Stimulated activated CD8-positive, alpha-beta memory T cell treated with anti-CD3 and anti-CD28 coated beads, Interleukin-7, amount 100 ng/mL, for 48 hours (primary cell): ENCODE results near the gene CHRNB1.
"Not testable (repeated sequence)": the region's sequence is repeated elsewhere in the genome, so short reads cannot be mapped to it uniquely, and the experiment has no call there.

Experiments
- DNase-seq, 2 donors: peaks; one replicate each; pipeline ENCODE4 v3.0.0-alpha.2; 2020; ENCODE audit warnings: low read depth in 1 of 2; ENCODE audit errors: extremely low read depth in 1 of 2

CHRNB1 gene

DNA sequence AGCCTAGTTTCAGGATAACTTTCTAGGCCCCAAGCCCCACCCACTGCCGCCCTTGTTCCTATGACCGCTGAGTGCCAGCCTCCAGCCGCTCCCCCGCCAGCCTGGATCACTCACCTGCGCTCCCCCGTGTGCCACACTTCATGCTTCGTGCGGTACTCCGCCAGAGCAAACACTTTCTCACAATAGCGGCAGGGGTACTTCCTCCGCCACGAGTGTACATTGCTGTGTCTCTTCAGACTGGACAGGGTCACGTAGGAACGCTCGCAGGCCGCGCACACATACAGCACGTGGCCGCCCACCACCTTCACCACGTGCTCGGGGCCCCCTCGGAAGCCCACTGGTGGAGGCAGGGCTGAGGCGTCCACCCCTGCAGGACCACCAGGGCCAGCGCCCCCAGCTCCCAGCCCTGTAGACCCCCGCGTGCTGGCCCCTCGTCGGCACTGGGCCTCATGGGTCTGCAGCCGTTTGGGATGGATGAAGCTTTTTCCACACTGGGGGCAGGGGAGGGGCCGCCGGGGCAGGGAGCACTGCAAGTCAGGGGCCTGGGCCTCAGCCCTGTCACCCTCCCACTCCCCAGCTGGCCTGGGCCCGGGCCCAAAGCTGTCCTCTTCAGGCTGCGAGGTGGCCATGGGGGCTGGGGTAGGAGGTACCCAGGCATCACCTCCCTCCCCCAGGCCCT is 20.9 kb downstream of the CHRNB1 start:
- no peak for DNase-seq

DNA sequence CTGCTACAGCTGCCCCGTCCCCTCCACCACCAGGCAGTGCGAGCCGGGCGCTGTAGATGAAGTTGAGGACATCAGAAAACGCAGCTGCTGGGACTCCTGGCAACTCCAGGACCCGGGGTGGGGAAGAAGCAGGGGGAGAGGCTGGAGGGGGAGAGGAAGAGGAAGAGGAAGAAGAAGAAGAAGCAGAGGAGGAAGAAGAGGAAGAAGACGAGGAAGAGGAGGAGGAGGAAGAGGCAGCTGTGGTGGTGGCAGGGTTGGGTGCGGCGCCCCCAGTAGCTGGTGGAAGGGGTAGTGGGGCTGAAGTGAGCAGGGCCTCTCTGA is 21.4 kb downstream of the CHRNB1 start:
- DNase-seq = no peak

DNA sequence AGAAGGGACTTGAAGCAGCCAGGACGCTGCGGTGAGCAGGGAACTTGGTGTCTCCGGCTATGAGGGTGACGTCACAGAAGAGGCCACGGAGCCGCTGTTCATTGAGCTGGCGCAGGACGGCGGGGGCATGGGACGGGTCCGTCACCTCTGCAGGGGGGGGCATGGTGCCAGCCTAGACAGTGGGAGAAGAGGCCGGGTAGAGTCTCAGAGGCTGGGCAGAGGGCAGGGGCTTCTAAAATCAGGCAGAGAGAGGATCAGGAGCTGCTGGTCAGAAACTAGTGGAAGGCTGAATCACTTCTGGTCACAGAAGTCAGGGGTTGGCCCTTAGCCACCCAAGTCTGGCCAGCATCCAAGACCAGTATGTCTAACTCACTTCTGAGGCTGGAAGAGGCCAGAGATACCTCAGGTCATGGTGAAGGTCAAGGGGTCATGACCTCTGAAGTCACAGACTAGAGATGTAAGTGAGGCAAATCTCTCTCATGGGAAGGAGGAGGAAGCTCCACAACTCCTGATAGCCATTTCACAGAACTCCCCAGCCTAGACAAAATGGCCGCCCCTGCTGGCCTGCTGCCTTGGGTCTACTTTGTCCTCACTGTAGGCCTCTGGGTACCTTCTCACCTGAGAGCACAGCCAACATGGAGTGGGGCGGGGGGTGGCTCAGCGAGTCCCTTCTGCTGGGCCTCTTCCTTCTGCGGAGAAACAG is 21.9 kb downstream of the CHRNB1 start:
- DNase-seq = no peak

DNA sequence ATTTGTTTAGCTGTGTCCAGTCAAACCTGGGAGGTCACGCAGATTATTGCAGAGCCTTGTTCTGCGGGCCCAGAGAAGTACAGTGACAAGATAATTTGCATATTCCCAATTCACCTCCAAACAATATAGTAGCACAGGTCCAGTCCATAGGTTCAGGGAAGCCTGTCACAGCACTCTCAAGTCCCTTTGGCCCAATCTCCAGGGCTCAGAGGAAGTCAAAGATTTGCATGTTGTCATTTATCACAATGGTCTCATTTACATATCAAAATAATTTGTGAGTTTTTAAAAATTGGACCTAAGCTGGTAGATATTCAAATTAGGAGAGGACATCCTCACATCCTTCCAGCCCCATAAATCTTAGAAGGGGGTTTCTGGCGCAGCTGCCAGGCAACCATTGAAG is 22.6 kb downstream of the CHRNB1 start:
- no peak for DNase-seq

DNA sequence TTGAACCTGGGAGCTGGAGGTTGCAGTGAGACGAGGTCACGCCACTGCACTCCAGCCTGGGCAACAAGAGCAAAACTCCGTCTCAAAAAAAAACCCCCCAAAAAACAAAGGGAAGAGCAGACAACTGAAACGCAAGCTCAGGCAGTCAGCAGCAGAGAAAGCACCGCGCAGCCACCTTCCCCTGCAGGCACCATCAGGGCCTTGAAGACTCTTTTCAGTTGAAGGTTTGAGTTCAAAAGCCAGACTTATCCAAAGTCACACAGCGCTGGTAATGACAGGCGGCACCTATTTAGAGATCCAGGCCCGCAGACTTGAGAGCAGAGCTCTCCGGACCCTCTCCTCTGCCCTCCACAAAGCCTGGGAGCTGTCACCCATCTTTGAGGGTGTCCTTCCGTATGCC is 23.4 kb downstream of the CHRNB1 start:
- no peak for DNase-seq

DNA sequence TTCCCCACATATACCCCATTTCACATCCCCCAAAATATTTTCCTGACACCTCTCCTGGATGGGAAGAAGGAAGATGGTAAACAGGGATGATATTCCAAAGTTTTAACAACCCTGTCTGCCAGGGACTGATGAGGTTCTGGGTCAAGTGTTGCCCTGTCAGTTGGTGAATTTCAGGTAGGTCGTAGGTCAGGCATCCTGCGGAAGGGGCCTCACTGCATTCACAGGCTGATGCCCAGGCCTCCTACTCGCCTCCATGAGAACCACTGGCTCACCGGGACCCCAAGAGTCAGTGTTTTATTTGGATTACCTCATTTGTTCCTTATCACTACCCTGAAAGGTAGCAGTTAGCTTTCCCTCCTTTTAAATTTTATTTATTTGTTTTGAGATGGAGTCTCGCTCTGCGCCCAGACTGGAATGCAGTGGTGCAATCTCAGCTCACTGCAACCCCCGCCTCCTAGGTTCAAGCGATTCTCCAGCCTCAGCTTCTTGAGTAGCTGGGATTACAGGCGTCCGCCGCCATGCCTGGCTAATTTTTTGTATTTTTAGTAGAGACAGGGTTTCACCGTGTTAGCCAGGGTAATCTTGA is 24.0 kb downstream of the CHRNB1 start:
- DNase-seq = no peak

DNA sequence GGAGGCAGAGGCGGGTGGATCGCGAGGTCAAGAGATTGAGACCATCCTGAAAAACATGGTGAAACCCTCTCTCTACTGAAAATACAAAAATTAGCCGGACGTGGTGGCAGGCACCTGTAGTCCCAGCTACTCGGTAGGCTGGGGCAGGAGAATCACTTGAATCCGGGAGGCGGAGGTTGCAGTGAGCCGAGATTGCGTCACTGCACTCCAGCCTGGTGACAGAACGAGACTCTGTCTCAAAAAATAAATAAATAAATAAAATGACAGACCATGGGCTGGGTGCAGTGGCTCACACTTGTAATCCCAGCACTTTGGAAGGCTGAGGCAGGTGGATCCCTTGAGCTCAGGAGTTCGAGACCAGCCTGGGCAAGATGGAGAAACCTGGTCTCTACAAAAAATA is 25.0 kb downstream of the CHRNB1 start:
- DNase-seq = not testable (repeated sequence)

DNA sequence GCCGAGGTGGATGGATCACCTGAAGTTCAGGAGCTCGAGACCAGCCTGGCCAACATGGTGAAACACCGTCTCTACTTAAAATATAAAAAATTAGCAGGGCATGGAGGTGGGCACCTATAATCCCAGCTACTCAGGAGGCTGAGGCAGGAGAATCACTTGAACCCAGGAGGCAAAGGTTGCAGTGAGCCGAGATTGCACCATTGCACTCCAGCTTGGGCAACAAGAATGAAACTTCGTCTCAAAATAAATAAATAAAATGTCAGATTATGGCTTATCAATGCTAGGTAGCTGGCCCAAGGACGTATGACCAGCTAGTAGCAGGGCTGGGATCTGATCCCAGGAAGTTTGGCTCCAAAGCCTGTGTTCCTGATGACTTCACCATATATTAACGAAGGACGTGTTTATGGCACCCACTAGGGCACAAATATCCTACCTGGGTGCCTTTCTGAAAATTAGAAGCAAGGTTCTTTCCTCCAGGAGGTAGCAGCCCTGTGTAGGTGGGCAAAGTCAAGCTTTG is 25.7 kb downstream of the CHRNB1 start:
- not testable (repeated sequence) for DNase-seq

DNA sequence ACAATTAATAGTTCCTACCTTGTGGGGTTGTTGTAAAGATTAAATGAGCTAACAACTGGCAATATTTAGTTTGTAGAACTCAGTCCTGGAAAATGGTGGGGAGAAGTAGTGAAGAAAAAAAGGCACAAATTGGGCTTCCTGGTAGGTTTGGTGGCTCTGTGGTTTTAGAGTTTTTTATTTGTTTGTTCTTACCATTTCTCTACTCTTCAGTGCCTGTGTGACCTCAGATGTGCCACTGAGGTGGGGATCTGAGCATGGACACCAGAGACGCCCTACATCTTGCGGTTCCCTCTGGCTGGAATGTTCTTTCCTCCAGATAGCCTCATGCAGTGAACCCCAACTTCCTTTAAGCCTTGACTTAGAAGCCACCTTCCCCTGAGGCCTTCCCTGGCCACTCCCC is 26.9 kb downstream of the CHRNB1 start:
- no peak for DNase-seq

DNA sequence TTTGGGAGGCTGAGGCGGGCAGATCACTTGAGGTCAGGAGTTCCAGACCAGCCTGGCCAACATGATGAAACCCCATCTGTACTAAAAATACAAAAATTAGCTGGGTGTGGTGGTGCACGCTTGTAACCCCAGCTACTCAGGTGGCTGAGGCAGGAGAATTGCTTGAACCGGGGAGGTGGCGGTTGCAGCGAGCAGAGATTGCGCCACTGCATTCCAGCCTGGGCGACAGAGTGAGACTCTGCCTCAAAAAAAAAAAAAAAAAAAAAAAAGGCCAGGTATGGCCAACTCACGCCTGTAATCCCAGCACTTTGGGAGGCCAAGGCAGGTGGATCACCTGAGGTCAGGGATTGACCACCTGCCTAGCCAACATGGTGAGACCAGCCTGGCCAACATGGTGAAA is 29.9 kb downstream of the CHRNB1 start:
- not testable (repeated sequence) for DNase-seq

DNA sequence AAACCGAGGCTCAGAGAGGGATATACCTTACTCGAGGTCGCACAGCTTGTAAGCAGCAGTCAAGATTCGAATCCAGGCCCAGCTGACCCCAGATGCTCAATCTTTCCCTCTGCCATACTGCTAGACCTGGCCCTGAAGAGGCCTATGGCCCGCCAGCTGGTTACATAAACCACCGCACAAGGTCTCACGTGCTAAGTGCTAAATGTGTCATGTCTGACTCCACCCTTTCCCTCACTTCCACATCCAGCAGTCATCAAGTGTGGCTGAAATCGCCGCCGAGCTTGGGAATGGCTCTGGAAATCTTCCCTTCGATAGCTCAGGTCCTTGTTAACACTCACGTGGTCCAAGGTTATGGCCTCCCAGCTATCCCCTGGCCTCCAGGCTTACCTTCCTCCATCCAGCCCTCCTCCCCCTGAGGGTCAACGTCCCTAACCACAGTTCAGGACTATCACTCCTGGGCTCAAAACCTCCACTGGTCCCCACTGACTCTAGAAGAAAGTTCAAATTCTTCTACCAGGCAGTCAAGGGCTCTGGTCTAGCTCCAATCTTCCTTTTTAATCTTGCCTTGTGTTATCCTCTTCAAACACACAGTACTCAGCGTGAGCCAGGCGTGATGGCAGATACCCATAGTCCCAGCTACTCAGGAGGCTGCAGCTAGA is 31.0 kb downstream of the CHRNB1 start:
- DNase-seq = no peak

DNA sequence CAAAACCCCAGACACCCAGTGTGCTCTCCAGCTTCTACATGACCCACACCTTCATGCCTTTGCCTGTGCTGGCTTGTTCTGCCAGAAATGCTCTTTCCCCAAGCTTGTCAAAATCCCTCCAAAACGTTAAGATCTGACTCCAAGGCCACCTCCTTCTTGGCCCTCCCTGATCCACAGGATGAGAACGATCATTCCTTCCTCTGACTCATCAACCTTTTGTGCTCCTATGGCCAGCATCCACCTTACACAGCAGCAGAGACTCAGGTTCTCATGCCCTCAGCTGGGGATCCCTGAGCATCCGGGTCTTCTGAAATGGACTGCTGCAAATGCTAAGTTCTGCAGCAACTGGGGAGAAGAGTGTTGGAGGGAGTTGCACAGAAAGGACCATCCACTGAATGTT is 31.6 kb downstream of the CHRNB1 start:
- no peak for DNase-seq

DNA sequence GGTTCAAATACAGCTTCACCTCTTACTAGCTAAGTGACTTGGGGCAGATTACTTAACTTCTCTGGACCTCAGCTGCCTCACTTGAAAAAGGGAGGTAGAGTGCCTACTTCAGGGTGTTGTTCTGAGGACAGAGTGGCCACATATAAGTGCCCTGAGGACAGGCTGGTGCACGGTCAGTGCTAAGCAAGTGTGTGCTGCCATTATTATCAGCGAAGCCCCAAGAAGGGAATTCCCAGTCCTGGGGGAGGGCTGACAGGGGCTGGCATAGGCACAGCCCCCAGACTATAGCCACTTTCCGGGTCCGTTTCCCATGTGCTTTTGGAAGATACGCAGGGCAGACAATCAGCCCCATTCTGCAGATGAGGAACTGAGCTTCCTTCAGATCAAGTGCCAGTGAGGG is 32.1 kb downstream of the CHRNB1 start:
- DNase-seq = no peak

DNA sequence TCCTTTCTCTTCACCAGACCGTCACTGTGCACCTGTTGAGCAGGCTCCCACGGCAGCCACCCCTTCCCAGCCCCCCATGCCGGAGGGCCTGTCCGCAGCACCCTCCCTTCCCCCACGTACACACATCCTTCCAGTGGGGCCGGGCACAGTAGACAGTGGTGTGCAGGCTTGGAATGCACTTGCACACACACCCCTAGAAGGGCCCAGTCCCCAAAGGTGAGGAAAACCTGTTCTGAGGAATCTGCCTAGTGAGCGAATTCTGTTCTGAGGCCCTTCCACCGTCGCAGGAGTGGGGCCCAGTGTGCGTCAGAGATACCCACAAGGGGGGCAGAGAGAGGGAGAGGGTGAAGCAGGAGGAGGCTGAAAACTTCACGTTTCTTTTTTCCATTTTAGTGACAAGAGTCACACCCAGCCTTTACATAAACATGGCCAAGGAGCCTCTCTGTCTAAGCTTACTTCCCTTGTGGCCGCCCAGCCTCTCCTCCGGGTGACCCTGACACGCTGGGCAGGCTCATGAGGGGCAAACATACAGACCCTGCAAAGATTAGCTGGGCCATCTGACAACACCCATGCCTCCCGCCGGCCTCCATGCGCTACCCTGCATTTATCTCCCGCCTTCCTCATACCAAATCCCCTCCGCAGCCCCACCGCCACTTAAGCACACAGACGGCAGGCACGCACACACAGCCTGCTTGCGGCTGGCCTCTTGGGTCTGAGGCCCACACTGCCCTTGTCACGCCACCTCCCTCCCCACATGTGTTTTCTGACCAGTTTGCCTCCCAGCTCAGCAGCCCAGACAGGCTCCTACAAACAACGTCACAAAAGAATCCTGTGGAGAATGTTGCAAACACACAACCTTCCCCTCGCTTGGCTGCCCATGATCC is 32.8 kb downstream of the CHRNB1 start:
- no peak for DNase-seq

DNA sequence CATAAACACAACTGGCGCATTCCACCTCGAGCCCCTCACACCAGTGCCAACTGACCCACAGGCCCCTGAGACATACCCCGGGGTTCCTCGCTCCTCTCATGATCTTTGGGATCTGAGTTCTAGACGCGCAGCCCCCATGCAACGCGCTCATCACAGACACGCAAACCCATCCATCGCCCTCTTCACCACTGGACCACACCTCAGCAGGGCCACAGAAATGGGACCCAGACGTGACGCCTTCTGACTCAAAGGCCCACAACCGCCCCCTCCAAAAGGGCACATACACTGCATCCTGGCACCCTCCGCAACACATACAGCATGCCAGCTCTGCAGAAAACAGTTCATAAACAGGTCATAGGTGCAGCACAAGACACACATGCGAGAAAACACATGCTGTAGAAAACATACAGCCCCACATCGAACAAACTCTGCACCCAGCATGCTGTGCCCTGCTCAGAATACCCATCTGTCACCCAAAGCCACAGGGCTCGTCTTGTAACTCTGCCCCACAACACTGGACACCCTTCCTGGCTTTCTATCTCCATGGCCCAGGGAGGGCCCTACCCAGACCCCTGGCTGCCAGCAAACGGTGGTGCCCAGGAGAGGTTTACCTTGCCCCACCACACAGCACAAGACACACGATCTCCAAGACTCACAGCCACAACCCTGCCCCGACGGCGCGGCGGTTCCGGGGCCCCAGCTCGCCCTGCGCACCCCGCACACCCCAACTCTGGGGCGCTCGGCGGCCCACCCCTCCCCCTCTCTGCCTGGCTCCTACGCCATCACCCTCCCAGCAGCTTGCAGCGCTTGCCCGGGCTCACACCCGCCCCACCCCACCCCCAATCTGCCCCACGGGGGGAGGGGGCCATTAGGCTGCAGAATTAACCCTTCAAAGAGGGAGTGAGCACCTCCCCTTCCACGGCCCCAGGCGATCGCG is 33.7 kb downstream of the CHRNB1 start:
- DNase-seq = peak in 1 of 2 donors; percentile 42

DNA sequence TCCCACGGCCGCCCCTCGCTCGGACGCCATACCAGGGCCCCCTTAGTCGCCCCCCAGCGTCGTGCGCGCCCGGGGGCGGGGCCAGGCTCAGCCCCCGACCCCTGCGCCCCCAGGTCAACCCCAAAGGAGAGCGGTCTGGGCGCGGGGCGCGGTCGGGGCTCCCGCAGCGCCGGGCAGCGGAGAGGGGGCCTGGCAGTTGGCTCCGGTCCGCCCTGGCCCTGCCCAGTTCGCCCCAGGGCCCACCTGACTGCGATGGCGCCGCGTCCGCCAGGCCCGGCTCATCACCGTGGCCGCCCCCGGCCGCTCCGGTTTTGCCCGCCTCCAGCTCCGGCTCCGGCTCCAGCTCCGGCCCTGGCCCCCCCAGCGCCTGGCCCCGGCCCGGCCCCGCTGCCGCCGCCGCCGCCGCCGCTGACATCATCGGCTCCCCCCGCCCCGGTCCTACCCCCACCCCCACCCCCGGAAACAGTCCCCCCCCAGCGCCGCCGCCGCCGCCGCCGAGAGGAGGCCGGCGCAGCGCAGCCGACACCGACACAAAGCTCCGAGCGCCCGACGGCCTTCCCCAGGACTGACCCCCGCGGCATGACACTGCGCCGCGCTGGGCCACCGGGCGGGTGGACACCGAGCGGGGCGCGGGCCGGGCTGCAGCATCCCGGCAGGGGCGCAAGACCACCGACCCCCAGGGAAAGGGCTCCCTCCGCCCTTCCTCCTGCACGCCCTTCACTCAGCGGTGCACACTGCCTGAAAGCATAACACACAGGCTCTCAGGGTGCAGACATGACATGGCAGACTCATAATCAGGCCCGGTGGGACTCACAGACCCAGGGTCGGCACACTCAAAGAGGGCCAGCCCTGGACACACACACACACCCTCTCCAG is 34.6 kb downstream of the CHRNB1 start, which contains the start of gene ZBTB4:
Gene ZBTB4 (minus strand): TSS at position 419 of the 876 bp plus-strand sequence. CDS start 12,830 bp downstream, outside the sequence.
- no peak for DNase-seq

DNA sequence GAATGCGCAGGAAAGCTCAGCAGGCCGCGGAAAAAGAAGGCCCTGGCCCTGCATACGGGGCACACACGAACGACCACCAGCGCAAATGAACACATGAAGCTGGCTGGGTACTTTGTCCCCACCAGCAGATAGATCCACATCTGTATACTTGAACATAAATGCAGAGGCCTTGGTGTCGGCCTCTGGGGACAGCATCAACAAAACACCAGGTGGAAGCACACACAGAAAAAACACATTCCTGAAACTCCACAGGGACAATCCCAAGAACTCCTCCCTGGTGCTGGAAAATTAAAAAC is 35.2 kb downstream of the CHRNB1 start:
- DNase-seq = no peak

DNA sequence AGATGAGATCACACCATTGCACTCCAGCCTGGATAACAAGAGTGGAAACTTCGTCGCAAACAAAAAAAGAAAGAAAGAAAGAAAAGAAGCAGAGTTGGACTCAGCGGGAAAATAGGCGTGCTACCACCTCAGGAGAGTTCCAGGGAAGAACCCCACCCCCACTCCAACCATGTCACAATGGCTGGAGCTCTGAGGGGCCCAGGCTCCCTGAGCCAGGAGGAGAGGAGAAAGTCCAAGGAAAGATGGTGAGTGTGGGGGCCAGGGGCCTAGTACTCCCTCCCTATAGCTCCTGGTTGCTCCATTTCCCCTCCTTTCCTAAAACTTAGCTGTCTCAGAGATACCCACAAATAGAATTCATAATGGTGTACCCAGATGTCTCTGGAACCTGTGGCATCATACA is 36.4 kb downstream of the CHRNB1 start, which contains the start of gene SLC35G6:
Gene SLC35G6 (plus strand): TSS at position 172 of the 400 bp plus-strand sequence. CDS start 71 bp downstream, at position 243.
- DNase-seq = not testable (repeated sequence)
